GM12874 (cell line): ENCODE data around the gene RCOR1.

Experiments used
- TF ChIP-seq, protein P1 (sequence below): IDR thresholded peaks from 2 replicates; pipeline ENCODE4 v1.5.1; 2011; ENCODE audit warnings: low read depth, mild to moderate bottlenecking, control low read depth, low read length, moderate library complexity; ENCODE audit not compliant: insufficient read depth

The RCOR1 gene

DNA sequence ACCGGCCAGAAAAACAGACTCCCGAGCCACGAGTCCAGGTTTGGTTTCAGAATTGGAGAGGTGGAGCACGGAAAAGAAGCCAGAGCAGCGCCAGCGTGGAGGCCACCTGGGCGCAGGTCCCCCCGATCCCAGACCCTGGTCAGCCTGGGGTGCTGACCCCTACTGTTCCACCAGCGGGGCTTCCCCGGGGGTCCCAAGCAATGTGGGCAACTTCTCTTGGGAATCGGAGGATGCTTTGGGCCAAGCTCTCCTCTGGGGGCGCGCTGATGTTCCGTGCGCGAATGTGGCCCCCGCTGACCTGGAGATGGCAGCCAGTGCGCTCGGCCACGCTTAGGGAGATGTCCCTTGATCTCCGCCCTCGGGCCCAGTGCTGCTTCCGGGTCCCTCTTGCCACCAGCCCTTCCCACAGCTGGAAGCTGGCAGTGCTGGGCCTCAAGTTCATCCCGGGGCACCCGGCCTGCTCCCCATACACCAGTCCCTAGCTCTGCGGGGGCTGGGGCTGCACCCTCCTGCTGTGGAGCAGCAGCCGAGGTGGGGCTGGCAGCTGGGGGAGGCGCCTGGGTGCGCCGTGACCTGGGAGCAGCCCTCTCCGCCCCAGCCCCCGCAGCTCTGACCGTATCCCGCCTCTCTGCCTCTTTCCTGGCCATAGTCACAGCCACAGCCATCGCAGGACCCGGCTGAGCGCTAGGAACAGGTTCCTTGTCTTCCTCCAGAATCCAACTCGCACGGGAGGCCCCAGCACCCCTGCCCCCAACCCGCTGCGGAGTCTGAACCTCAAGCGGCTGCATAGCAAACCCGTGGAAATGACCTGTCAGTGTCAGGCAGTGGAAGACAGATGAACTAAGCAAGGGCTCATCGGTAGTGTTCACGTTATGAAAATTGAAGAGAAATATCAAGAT is 91.2 kb downstream of the RCOR1 start:
- TF ChIP-seq, protein P1, sequence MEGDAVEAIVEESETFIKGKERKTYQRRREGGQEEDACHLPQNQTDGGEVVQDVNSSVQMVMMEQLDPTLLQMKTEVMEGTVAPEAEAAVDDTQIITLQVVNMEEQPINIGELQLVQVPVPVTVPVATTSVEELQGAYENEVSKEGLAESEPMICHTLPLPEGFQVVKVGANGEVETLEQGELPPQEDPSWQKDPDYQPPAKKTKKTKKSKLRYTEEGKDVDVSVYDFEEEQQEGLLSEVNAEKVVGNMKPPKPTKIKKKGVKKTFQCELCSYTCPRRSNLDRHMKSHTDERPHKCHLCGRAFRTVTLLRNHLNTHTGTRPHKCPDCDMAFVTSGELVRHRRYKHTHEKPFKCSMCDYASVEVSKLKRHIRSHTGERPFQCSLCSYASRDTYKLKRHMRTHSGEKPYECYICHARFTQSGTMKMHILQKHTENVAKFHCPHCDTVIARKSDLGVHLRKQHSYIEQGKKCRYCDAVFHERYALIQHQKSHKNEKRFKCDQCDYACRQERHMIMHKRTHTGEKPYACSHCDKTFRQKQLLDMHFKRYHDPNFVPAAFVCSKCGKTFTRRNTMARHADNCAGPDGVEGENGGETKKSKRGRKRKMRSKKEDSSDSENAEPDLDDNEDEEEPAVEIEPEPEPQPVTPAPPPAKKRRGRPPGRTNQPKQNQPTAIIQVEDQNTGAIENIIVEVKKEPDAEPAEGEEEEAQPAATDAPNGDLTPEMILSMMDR = no peak

DNA sequence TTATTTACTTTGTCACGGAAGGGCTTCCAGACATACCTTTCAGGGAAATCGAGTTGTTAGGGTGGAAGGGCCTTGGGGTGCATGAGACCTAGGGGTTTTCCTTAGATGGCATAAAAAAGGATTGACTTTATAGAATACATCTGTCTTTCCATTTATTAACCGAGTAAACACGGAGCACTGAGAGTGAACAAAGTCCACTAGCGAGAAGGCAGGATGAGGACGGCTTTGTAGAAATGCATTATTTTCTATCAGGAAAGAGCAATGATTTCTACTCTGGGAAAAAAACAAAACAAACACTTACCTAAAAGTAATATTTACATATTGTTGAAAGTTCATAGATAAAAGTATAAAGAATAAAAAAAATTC is 91.8 kb downstream of the RCOR1 start:
- TF ChIP-seq, protein P1 = no peak

DNA sequence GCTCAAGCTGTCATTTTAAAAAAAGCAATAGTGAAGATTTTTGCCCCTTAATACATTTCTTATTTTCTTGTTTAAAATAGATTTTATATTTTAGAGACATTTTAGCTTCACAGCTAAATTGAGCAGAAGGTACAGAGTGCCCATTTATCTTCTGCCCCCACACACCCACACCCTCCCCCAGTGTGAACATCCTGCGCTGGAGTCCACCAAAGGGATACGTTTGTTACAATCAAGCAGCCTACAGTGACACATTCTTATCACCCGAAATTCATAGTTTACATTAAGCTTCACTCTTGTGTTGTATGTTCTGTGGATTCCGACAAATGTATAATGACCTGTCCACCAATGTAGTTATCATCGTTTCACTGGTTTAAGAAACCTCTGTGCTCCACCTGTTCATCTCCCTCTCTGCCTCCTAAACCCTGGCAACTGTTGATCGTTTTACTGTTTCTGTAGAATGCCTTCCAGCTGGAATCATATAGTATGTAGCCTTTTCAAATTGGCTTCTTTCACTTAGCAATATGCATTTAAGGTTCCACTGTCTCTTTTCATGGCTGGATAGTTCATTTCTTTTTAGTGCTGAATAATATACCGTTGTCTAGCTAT is 93.8 kb downstream of the RCOR1 start:
- TF ChIP-seq, protein P1 = no peak

DNA sequence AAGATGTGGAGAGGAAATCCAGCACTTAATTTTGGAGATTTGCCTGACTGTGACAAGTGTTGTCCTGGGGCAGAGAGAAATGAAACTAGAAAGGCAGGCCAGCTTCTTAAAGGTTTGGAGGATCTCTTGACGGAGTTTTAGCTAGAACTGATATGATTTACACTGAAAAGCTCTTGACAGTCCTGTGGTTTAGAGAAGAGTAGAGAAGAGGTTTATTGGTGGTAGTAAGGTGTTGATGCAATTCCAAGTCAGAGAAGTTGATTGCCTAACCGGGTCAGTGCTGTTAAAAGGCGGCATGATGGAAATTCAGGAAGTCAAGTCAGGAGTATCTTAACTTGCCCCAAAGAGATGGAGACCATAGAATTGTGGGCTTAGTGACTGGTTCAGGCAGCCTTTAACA is 95.8 kb downstream of the RCOR1 start:
- TF ChIP-seq, protein P1 = no peak

DNA sequence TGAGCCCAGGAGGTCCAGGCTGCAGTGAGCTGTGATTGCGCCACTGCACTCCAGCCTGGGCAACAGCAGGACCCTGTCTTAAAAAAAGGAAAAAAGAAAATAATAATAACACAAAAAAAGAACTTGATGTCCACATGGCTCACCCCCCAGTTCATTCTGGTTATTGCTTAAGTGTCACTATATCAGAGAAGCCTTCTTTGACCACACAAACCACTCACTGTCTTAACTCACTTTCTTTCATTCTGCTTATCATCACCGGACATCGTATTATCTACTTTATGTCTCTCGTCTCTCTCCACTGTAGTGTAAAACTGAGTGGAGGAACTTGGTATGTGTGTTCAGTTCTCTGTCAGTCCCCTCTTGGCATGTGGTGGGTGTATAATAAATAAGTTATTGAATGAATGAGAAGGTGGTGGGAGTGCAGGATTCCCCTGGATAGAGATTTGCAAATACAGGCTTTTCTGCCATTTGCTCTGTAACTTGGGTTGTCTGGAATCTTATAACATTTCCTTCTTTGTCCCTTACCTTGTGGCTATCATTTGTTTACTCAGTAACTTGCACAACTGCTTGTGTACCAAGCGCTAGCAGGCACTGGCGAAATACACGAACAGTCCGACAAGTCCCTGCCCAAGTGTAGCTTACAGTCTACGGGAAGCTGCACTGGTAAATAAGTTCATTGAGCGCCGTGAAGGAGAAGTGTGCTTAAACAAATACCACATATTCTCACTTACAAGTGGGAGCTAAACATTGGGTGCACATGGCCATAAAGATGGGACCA is 98.2 kb downstream of the RCOR1 start:
- TF ChIP-seq, protein P1 = no peak

DNA sequence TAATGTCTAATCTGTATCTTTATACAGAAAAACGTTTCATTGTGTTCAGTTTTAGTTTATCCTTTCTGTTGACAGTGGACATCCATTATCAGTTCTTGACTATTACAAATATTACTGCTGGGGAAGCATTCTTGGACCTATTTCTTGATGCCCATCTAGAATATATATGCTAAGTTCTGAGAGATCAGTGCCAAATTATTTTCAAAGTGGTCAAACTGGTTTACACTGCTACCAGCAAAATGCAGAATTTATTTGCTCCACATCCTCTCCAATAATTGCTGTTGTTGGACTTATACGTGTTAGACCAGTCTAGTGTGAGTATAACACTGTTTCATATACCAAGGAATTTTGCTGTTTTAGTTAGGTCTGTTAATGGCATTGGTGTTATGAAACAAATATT is 99.3 kb downstream of the RCOR1 start:
- TF ChIP-seq, protein P1 = no peak

DNA sequence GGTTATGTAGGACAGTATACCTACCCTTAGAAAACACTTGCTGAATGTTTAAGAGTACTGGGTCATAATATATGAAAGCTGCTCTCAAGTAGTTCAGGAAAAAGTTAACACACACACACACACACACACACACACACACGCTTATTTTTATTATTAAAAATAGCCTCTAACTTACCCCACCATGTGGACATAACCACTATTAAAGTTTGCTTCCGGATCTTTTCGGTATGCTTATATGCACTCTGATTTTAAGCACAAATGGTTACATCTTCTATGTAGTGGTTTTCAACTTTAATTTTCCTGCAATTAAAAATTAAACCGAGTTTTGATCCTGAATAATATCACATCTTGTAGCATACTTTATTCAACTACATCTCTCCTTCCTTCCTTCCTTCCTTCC is 99.9 kb downstream of the RCOR1 start:
- TF ChIP-seq, protein P1 = no peak
